GM21423 (cell line): ENCODE data around the gene OTUD7B.
"Not testable (repeated sequence)": the region's sequence is repeated elsewhere in the genome, so short reads cannot be mapped to it uniquely, and the experiment has no call there.

Experiments used
- ATAC-seq: cut with Tn5 transposase; IDR thresholded peaks from one replicate; pipeline ENCODE4 v1.9.1; 2021; ENCODE audit warnings: mild to moderate bottlenecking, moderate library complexity; ENCODE audit not compliant: unreplicated experiment

Gene OTUD7B

GRCh38 chr1:149962039-149962647, 48.4 kb downstream of the OTUD7B start:
- ATAC-seq, result no peak

- not testable (repeated sequence) for ATAC-seq
Measured at GRCh38 chr1:149957548-149957947, 53.0 kb downstream of the OTUD7B start.

GRCh38 chr1:149949911-149950310, 60.6 kb downstream of the OTUD7B start:
- ATAC-seq, result no peak

- no peak for ATAC-seq
Measured at GRCh38 chr1:149945206-149945605, 65.3 kb downstream of the OTUD7B start.

GRCh38 chr1:149942885-149943284, 67.6 kb downstream of the OTUD7B start:
- ATAC-seq, result no peak

- no peak for ATAC-seq
Measured at GRCh38 chr1:149942207-149942606, 68.3 kb downstream of the OTUD7B start.

- no peak for ATAC-seq
Measured at GRCh38 chr1:149940427-149940826, 70.1 kb downstream of the OTUD7B start.

- not testable (repeated sequence) for ATAC-seq
Measured at GRCh38 chr1:149938668-149939003, 71.9 kb downstream of the OTUD7B start.

- no peak for ATAC-seq
Measured at GRCh38 chr1:149937759-149938158, 72.8 kb downstream of the OTUD7B start.

GRCh38 chr1:149936992-149937705, 73.4 kb downstream of the OTUD7B start:
- no peak for ATAC-seq

- ATAC-seq, result no peak
Measured at GRCh38 chr1:149936170-149936991, 74.1 kb downstream of the OTUD7B start, which contains the start of gene MTMR11. TSS of gene MTMR11 (minus strand) at chr1:149936879. CDS start at chr1:149936647, 232 bp downstream.

- ATAC-seq, result no peak
Measured at GRCh38 chr1:149934356-149934755, 76.2 kb downstream of the OTUD7B start.

GRCh38 chr1:149933208-149933607, 77.3 kb downstream of the OTUD7B start:
- no peak for ATAC-seq

GRCh38 chr1:149932474-149932873, 78.1 kb downstream of the OTUD7B start:
- ATAC-seq, result no peak

- ATAC-seq, result no peak
Measured at GRCh38 chr1:149931212-149931790, 79.2 kb downstream of the OTUD7B start.

GRCh38 chr1:149929856-149930255, 80.7 kb downstream of the OTUD7B start:
- no peak for ATAC-seq

- ATAC-seq, result no peak
Measured at GRCh38 chr1:149928401-149928724, 82.2 kb downstream of the OTUD7B start.

- peak; percentile 94 for ATAC-seq
Measured at GRCh38 chr1:149927563-149928400, 82.7 kb downstream of the OTUD7B start, which contains the start of gene SF3B4. TSS of gene SF3B4 (minus strand) at chr1:149927803. CDS start at chr1:149927759, 44 bp downstream.

- ATAC-seq, result no peak
Measured at GRCh38 chr1:149927056-149927562, 83.4 kb downstream of the OTUD7B start.

- ATAC-seq, result no peak
Measured at GRCh38 chr1:149926296-149926695, 84.2 kb downstream of the OTUD7B start.
